HG03135 (cell line): ENCODE data around the gene SH3BP1.

ENCODE experiments used
- ATAC-seq: cut with Tn5 transposase; IDR thresholded peaks from one replicate; pipeline ENCODE4 v1.9.1; 2021; ENCODE audit warnings: mild to moderate bottlenecking, moderate library complexity; ENCODE audit not compliant: unreplicated experiment

SH3BP1 gene

DNA sequence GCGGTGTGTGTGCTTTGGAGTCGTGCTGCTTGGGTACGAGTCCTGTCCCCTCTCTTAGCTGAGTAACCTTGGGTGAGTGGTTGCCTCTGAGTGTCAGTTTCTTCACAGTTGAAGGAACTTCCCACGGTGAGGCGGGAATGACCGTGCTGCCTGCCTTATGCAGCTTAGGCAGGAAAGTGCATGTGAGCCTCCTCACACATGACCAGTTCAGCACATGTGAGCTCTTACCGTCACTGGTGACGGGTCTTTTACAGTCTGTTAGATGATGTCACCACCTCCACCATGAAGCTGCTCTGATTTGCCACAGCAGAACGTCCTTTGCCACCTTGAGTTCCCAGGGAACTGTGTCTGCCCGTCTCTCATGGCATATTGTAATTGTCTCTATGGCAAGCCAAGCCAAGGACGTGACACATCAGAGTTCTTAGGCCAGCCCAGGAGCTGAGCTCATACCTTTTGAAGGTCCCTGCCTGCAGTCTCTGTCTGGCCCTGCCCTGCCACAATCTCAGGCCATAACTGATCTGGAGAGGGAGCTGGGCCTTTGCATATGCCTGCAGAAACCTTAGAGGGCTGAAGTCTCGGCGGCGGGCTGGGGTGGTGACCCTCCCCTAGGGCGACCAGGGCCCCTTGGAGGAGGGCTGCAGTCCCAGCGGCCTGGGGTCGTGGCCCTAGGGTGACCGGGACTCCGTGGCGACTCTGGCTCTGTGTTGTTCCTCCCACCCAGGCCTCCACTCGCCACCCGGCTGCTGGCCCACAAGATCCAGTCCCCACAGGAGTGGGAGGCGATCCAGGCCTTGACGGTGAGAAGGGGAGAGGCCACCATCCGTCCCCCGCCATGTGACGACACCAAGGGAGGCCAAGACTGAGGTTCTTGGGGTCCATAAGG lies 23.0 kb upstream of the SH3BP1 start:
- ATAC-seq: no peak

DNA sequence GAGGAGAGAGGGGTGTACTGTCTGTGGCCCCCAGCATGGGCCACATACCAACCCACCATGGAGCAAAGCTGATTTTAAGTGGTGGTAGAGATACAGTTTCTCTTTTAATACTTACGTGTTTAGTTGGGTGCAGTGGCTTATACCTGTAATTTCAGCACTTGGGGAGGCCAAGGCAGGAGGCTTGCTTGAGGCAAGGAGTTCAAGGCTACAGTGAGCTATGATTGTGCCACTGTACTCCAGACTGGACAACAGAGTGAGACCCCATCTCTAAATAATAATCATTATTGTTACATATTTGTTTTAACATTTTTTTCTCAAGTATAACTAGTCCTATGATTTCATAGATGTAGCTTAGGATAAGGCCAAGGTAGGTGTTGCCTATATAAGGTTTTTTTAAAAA lies 22.0 kb upstream of the SH3BP1 start:
- no peak for ATAC-seq

DNA sequence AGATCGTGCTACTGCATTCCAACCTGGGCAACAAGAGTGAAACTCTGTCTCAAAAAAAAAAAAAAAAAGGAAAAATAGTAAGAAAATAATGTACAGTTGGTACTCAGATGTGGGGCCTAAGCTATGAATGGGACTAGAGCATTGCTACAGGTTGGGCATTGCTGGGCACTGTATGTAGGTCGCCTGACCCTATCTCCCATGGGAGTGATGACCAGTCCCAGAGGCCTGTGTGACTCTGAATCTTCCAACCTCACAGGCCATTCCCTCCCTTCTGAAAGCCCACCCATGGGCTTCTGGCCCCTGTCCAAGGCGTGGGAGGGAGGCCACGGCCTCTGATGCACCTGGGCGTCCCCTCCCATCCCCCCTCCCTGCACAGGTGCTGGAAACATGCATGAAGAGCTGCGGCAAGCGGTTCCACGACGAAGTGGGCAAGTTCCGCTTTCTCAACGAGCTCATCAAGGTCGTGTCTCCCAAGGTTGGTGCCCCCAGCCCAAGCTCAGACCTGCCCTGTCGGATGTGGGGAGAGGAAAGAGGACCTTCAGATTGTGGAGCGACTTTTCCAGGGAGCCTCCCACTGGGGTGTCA lies 21.3 kb upstream of the SH3BP1 start:
- ATAC-seq: no peak

DNA sequence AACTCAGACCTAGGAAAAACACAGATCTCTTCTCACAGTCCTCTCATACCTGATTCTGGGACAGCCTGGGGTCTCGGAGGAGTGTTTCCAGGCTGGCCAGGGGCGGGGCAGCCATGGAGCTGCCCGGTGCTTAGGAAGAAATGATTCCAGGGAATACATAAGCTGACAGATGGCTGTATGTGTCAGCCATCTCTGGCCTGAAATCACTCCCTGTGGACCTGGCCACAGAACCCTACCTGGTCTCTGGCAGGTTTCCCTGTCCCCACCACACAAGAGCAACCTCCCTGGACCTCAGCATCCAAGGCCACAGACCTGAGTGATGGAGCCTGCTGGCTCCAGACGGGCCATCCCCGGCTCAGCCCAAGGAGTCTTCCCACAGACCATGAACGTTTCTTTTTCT lies 20.8 kb upstream of the SH3BP1 start:
- ATAC-seq: no peak

DNA sequence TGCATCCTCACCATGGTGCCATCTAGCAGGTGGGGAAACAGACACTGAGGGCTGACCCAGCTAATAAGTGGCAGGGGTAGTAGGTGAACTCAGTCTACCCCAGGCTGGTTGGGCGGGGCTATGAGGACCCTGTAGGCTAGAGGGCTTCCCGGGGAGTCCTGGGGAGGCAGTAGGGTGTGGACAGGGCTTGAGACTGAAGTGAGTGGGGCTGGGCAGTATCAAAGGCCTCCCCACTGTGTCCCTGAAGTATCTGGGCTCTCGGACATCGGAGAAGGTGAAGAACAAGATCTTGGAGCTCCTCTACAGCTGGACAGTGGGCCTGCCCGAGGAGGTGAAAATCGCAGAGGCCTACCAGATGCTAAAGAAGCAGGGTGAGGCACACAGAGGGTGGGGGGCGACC lies 19.5 kb upstream of the SH3BP1 start:
- no peak for ATAC-seq

DNA sequence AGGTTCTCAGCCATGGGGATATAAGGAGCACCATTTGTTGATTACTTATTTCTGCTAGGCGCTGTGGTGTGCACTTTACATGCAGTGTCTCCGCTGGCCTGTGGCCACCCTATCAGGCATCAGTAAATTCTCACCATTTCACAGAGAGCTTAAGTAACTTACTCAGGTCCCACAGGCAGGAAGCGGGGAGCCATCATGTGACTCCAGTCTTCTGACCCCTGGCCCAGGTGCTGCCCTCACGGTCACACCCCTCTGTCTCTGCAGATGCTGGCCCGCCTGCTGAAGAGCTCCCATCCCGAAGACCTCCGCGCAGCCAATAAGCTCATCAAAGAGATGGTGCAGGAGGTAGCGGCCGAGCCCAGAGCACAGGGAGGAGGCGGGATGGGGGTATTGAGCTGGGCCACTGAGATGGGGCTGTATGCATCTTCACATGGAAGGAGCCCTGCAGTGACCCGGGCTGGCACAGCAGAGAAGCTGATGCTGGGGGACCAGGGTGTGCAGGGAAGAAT lies 18.1 kb upstream of the SH3BP1 start:
- no peak for ATAC-seq

DNA sequence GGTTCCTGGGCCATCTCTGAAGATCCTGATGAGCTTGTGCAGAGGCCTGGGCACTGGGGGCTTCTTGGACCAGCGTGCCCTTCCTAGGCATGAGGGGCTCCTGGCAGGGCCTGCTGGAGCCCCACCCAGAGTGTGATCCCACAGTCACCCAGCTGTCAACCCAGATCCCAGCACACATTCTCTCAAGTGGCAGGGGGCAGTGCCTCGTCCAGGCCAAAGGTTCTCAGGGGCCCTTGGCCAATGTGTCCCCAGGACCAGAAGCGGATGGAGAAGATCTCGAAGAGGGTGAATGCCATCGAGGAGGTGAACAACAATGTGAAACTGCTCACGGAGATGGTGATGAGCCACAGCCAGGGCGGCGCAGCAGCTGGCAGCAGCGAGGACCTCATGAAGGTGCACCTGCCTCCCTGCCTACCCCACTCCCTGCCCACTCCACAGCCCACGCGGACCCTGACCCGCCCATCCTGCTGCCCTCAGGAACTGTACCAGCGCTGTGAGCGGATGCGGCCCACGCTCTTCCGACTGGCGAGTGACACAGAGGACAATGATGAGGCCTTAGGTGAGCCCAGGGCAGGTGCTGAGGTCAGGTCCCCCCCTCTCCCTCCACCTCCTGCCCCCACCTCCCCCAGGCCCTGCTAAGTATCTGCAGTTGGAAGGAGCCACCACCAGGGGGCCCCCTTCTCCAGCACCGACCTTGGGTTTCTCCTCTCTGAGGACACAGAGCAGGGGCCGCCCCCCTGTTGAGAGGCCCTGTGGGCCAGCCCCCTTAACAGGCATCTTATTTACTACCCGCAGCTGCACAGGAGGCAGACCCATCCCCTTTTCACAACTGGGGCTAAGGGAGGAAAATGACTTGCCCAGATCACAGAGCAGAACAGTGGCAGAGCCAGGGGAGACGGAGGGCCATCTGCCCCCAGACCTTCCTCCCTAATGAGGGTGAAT lies 16.1 kb upstream of the SH3BP1 start:
- ATAC-seq: no peak

DNA sequence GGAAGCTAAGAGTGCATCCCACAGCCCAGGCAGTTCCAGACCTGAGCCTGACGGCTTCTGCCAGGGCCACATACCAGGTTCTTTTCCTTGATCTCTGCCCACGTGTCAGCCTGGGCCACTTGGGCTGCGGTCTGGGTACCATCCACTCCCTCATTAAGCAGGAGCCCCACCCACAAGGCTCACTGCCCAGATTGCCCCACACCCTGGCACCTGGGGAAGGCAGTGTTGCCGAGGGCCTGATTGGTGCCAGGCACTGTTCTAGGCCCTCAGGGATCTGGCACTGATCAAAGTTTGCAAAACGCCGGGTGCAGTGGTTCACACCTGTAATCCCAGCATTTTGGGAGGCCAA lies 15.5 kb upstream of the SH3BP1 start:
- ATAC-seq: no peak

DNA sequence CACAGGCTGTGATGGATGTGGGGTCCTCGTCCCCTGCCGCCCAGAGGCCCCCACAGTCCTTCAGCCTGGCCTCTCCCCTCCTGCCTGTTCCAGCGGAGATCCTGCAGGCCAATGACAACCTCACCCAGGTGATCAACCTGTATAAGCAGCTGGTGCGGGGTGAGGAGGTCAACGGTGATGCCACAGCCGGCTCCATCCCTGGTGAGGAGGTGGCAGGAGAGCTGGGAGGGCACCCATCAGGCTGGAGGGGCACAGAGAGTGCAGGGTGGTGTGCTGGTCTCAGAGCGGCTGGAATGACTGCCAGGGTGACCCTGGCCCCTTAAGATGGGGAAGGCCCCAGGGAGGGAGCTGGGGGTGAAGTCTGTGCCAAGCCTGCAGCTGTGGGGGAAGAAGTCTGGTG lies 14.6 kb upstream of the SH3BP1 start:
- no peak for ATAC-seq

DNA sequence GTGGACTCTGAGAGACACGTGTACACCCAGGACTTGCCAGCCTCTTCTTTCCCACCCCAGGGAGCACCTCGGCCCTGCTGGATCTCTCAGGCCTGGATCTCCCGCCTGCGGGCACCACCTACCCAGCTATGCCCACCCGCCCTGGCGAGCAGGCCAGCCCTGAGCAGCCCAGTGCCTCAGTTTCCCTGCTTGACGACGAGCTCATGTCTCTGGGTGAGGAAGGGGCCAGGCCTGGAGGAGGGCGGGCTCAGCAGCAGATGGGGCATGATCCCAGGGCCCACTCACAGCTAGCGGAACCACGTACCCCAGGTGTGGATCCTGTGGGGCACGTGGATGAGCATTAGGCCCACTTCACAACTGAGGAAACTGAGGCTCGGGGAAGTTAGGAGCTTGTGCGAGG lies 13.7 kb upstream of the SH3BP1 start:
- ATAC-seq: no peak

DNA sequence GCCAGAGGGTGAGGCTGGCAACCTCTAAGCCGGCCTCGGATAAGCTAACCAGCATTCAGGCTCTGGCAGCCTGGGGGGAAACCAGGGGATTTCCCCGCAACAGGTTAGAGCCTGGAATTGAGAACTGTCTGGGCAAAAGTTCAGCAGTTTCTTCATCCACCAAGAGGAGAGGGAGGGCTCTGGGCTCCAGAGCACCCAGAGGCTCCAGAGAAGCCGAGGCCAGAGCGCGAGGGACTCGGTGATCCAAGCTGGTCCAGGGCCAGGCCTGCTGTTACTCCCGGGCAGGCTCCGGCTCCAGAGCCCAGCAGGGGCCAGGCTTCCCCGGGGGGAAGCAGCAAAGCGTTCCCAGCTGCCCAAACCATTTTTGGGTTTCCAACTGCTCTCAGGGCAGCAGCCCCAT lies 13.3 kb upstream of the SH3BP1 start:
- ATAC-seq: no peak

DNA sequence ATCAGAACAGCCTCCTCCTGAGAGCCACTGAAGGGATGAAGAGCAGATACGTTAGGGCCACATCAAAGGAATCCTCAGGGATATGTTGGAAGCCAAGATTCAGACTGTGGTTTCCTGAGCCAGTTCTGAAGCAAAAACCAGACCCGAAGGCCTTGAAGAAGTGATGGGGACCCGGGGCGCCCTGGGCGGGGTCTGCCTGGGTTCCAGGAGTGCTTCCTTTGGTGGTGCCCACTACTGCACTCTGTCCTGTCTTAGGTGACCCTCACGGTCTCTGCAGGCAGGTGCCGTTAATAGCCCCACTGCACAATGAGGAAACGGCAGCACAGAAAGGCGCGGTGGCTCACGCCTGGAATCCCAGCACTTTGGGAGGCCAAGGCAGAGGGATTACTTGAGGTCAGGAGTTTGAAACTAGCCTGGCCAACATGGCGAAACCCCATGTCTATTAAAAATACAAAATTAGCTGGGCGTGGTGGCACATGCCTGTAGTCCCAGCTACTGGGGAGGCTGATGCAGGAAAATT lies 12.9 kb upstream of the SH3BP1 start:
- ATAC-seq: no peak

DNA sequence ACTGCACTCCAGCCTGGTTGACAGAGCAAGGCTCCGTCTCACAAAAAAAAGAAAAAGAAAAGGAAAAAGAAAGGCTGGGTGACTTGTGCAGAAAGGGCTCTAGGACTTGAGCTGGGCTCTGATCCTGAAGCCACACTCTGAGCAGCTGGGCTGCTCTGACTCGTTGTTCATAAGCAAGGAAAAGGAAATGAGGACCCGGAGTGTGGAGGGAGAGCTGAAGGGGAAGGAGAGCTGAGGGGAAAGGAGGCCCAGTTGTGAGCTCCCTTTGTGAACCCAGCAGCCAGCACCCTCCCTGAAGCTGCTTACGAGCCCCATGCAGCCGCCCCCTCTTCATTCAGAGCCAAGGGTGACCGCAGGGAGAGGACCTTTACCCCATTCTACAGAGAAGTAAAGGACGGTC lies 12.3 kb upstream of the SH3BP1 start:
- ATAC-seq: no peak

DNA sequence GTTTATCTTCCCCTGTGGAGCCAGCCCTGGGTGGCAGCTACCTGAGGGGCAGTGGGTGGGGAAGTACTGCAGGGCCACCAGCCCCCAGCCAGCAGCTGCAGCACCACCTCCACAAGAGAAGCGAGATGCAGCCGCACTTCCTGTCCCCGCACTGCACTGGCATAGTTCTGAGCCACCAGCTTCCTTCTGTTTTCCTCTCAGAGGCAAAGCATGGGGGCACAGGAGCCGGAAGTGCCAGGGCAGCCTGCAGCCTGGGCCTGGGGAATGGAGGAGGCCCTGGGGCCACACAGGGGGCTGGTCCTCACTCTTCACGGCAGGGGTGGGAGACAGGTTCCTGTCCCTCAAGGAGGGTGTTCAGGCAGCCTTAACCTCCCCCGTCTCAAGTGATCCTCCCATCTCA lies 11.9 kb upstream of the SH3BP1 start:
- ATAC-seq: no peak

DNA sequence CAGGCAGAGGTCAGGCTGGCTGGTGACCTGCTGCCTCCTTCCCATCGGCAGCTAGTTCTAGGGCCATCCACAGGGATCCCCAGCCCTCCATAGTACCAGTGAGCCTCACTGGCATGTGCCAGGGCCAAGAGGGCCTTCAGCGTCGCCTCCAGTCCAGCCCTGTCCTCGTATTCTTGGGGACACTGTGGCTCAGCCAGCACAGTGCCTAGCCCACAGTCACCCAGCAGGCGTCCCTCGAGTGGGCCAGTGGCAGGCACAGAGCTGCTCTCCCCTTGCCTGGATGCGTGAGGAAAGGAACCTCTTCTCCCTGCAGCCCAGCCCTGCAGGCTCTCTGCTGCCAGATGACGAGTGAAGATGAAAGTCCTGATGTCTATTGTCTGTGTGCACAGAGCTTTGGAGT lies 10.6 kb upstream of the SH3BP1 start:
- ATAC-seq: no peak

DNA sequence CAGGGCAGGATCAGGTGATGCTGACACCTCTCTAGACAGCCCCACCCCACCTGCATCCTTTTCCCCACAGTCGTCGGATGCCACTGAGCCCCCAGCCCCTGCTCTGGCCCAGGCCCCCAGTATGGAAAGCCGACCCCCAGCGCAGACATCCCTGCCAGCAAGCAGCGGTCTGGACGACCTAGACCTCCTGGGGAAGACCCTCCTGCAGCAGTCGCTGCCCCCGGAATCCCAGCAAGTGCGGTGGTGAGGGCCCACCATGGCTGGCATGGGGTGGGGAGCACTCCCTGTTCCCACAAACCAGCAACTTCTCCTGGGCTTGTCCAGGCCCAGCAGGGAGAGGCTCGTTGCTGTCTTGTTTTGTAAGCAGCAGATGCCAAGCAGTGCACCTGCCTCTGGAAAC lies 9.5 kb upstream of the SH3BP1 start:
- no peak for ATAC-seq

DNA sequence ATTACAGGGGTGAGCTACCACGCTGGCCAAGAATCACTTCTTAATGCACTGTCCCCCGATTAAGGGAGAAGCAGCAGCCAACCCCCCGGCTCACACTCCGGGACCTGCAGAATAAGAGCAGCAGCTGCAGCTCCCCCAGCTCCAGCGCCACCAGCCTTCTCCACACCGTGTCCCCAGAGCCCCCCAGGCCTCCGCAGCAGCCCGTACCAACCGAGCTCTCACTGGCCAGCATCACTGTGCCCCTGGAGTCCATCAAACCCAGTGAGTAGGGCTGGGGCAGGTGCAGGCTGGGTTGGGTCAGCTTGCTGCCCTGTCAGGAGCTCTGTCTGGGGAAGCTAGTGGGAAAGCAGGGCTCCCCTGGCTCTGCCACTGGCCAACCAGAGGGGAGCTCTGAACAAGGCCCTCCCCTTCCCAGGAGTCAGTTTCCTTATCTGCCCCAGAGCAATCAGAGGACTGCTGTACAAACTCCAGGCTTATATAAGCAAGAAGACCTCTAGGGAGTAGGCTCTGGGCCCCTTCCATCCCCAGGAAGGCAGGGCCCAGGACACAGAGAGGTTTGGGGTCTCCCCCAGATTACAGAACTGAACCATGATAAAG lies 8.5 kb upstream of the SH3BP1 start:
- ATAC-seq: no peak

DNA sequence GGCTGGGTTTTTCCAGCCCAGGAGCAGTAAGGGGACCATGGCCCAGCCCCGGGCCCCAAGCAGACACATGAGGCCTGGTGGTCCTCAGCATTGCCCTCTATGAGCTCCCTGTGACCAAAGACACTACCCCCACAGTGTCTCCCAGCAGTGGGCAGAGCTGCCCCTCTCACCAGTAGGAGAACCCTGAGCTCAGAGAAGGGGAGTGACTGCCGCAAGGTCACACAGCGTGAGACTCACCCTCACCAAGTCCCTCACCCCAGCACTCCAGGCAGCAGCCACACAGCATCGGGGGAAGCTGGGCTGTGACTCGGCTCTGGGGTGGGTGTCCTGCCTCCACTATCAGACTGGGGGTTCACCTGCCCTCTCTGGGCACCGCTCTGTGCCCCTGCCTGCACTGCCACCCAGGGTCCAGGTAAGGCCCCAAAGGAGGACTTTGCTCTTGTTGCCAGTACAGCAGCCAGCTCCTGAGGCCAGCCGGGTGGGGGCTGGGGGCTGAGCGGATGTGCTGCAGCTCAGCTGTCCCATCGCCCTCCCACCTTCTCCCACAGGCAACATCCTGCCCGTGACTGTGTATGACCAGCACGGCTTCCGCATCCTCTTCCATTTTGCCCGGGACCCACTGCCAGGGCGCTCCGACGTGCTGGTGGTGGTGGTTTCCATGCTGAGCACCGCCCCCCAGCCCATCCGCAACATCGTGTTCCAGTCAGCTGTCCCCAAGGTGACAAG lies 7.9 kb upstream of the SH3BP1 start:
- no peak for ATAC-seq

DNA sequence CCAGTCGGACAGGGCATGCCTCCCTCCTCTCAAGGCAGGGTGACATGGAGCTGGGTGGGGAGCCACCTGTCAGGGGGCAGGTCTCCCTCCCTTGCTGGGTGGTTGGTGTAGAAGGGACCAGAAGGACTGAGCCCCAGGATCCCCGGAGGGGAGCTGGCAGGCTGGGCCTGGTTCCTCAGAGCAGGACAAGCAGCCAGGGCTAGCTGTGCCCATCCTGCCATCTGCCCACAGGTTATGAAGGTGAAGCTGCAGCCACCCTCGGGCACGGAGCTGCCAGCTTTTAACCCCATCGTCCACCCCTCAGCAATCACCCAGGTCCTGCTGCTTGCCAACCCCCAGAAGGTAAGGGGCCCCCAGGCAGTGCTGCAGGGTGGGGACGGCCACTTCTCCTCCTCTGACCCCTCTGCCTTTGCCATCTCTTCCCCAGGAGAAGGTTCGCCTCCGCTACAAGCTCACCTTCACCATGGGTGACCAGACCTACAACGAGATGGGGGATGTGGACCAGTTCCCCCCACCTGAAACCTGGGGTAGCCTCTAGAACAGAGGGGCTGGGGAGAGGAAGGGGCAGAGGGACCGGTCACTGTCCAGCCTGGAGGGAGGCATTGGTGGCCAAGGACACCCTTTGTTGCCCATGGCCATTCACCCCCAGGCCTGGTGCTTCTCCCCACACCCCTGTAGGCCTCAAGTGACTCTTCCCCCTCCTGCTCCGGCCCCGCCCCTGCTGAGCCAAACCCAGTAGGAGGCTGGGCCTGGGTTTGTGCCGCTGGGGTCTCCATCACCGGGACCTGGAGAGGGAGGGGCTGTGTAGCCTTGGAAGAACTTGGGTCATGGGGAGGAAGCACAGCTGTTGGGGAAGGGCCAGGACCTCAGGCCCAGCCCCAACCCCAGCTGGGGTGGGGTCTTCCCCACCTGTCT lies 7.0 kb upstream of the SH3BP1 start:
- ATAC-seq: no peak
